ENCODE data around the gene HAUS3. TPM values are rescaled to one million over a fixed set of nuclear protein-coding genes. Genes with fewer than 3 reads are reported as not detected.

HAUS3 gene
- total RNA-seq, 2 donors from 2014 or later: 6.5 to 12.9 TPM

GRCh38 chr4:2259036-2259540 lies 17.2 kb upstream of the HAUS3 start:
- Histone ChIP-seq H3K27me3 (replicated peaks; ENCODE audit: insufficient read depth) (no peaks in the 10 kb centered on the region), H3K36me3 (peaks cover 7% of the 10 kb centered on the region), H3K4me1 (ENCODE audit: control insufficient read depth in 1 of 2, low read depth in 2 of 2) (peaks cover 43 to 74% of the 10 kb centered on the region in 2 donors), H3K27ac (peak overlapping the region; percentile 91 to 93), H3K9me3 (no peaks in the 10 kb centered on the region), H3K4me3 (peak overlapping the region; percentile 98)
- DNase-seq (ENCODE audit: low spot score) (peak; percentile 1), ATAC-seq (ENCODE audit: insufficient number of reproducible peaks, low FRiP score, low read depth) (no peak)
- no peak for TF ChIP-seq CTCF (IDR thresholded peaks at IDR 0.05)

GRCh38 chr4:2258091-2259035 lies 16.4 kb upstream of the HAUS3 start:
- DNase-seq (ENCODE audit: low spot score): peak; percentile 1
- H3K27me3 ChIP-seq (replicated peaks; ENCODE audit: insufficient read depth): no peaks in the 10 kb centered on the region
- H3K9me3 ChIP-seq: no peaks in the 10 kb centered on the region
- no peak for ATAC-seq (ENCODE audit: insufficient number of reproducible peaks, low FRiP score, low read depth)
- H3K4me1 ChIP-seq (ENCODE audit: control insufficient read depth in 1 of 2, low read depth in 2 of 2): peaks cover 43 to 79% of the 10 kb centered on the region in 2 donors
- no peak for TF ChIP-seq CTCF (IDR thresholded peaks at IDR 0.05)
- H3K4me3 ChIP-seq: peak overlapping the region; percentile 56
- H3K27ac ChIP-seq: peak overlapping the region; percentile 91 to 93
- peaks cover 15% of the 10 kb centered on the region for H3K36me3 ChIP-seq

- TF ChIP-seq CTCF (IDR thresholded peaks at IDR 0.05): no peak
- Histone ChIP-seq H3K27me3 (replicated peaks; ENCODE audit: insufficient read depth) (no peaks in the 10 kb centered on the region), H3K4me3 (peak overlapping the region; percentile 56), H3K27ac (peak overlapping the region; percentile 91 to 93), H3K9me3 (no peaks in the 10 kb centered on the region), H3K36me3 (peaks cover 19% of the 10 kb centered on the region), H3K4me1 (ENCODE audit: control insufficient read depth in 1 of 2, low read depth in 2 of 2) (peaks cover 43 to 77% of the 10 kb centered on the region in 2 donors)
- no peak for ATAC-seq (ENCODE audit: insufficient number of reproducible peaks, low FRiP score, low read depth)
- peak; percentile 1 for DNase-seq (ENCODE audit: low spot score)
Measured at GRCh38 chr4:2257361-2258081, 15.6 kb upstream of the HAUS3 start.

- no peaks in the 10 kb centered on the region for H3K27me3 ChIP-seq (replicated peaks; ENCODE audit: insufficient read depth)
- peak overlapping the region; percentile 91 to 93 for H3K27ac ChIP-seq
- H3K36me3 ChIP-seq: peaks cover 25% of the 10 kb centered on the region
- DNase-seq (ENCODE audit: low spot score): peak; percentile 37
- H3K4me1 ChIP-seq (ENCODE audit: control insufficient read depth in 1 of 2, low read depth in 2 of 2): peaks cover 43 to 77% of the 10 kb centered on the region in 2 donors
- ATAC-seq (ENCODE audit: insufficient number of reproducible peaks, low FRiP score, low read depth): peak; percentile 8
- no peaks in the 10 kb centered on the region for H3K9me3 ChIP-seq
- TF ChIP-seq CTCF (IDR thresholded peaks at IDR 0.05): no peak
- H3K4me3 ChIP-seq: peak overlapping the region; percentile 56
Measured at GRCh38 chr4:2256781-2257191, 14.9 kb upstream of the HAUS3 start.
